OCI-LY7 (cell line): ENCODE data around the gene SMG6. TPM values are rescaled to one million over a fixed set of nuclear protein-coding genes. Genes with fewer than 3 reads are reported as not detected.

ENCODE experiments used
- BruUV-seq: library from RNA; stranded (reverse); fragments of 400-500 nt; replicated peaks from 2 replicates; lab custom pipeline; 2021; lab: Mats Ljungman, UMichigan
- CTCF ChIA-PET: fragments of 300-600 bp; sonication (Branson Sonifier 250); formaldehyde crosslinking; loops from one replicate; lab custom pipeline; 2022; ENCODE audit warnings: antibody characterized with exemption; ENCODE audit not compliant: unreplicated experiment; lab: Charles Lee
- POLR2A ChIA-PET: fragments of 300-600 bp; sonication (Branson Sonifier 250); formaldehyde crosslinking; loops from one replicate; lab custom pipeline; 2022; ENCODE audit warnings: antibody characterized with exemption; lab: Charles Lee
- DNase-seq: peaks from one replicate; pipeline ENCODE4 v3.0.0-alpha.2; 2015; ENCODE audit warnings: low spot score
- H2AFZ ChIP-seq: fragments of 200-600 bp; sonication (generic), shearing (Covaris generic); 2 replicates; pipeline ENCODE4 v1.6.1; 2014; ENCODE audit warnings: mild to moderate bottlenecking, antibody characterized with exemption, low read length, moderate library complexity
- H3K27ac ChIP-seq: fragments of 200-600 bp; sonication (generic); 2 replicates; pipeline ENCODE4 v1.5.1; 2014; ENCODE audit warnings: mixed run types, low read depth, mild to moderate bottlenecking, moderate library complexity, low read length, inconsistent platforms; ENCODE audit not compliant: poor library complexity, severe bottlenecking
- H3K36me3 ChIP-seq: fragments of 200-600 bp; sonication (generic); 2 replicates; pipeline ENCODE4 v1.6.1; 2014; ENCODE audit warnings: mild to moderate bottlenecking, antibody characterized with exemption, low read length, moderate library complexity, mixed read lengths; ENCODE audit not compliant: insufficient read depth
- H3K4me1 ChIP-seq: fragments of 200-600 bp; sonication (generic); 2 replicates; pipeline ENCODE4 v1.5.1; 2014; ENCODE audit warnings: mild to moderate bottlenecking, low read length; ENCODE audit not compliant: insufficient read depth, poor library complexity, severe bottlenecking
- H3K4me2 ChIP-seq: fragments of 200-600 bp; sonication (generic); 2 replicates; pipeline ENCODE4 v1.6.1; 2014; ENCODE audit warnings: mild to moderate bottlenecking, low read length
- H3K4me3 ChIP-seq: fragments of 200-600 bp; sonication (generic); 2 replicates; pipeline ENCODE4 v1.5.1; 2014; ENCODE audit warnings: mild to moderate bottlenecking, low read depth, low read length; ENCODE audit not compliant: poor library complexity, severe bottlenecking
- H3K79me2 ChIP-seq: fragments of 200-600 bp; sonication (generic); 2 replicates; pipeline ENCODE4 v1.6.1; 2016; ENCODE audit warnings: low read depth, mild to moderate bottlenecking, low read length, moderate library complexity, mixed read lengths; ENCODE audit not compliant: insufficient read depth
- H3K9me2 ChIP-seq: fragments of 200-600 bp; sonication (generic); 2 replicates; pipeline ENCODE4 v1.6.1; 2016; ENCODE audit warnings: mild to moderate bottlenecking, low read length, mixed read lengths; ENCODE audit not compliant: insufficient read depth
- H3K9me3 ChIP-seq: fragments of 200-600 bp; sonication (generic); 2 replicates; pipeline ENCODE4 v1.6.1; 2014; ENCODE audit warnings: mild to moderate bottlenecking, mixed run types, low read length, mixed read lengths
- H4K20me1 ChIP-seq: fragments of 200-600 bp; sonication (generic); 2 replicates; pipeline ENCODE4 v1.6.1; 2014; ENCODE audit warnings: mild to moderate bottlenecking, antibody characterized with exemption, low read length, moderate library complexity, mixed read lengths; ENCODE audit not compliant: insufficient read depth
- EZH2phosphoT487 ChIP-seq: fragments of 200-600 bp; sonication (generic); IDR thresholded peaks from 2 replicates; pipeline ENCODE4 v1.6.1; 2018; ENCODE audit warnings: low read depth, borderline replicate concordance, mild to moderate bottlenecking, mixed run types, antibody characterized with exemption, low read length, moderate library complexity, mixed read lengths
- intact Hi-C: fragments of 100-400 bp; cut with micrococcal nuclease; formaldehyde crosslinking; loops from one replicate; pipeline ENCODE4 v1.10.0; 2022; ENCODE audit not compliant: unreplicated experiment
- total RNA-seq, 2 experiments: library from RNA; depleted of rRNA in 1 of 2; stranded (reverse); fragments of >200 nt in 1 of 2; shearing (Covaris generic) in 1 of 2; gene quantifications; 2 replicates each; pipeline ENCODE4 v1.2.3, GENCODE V29; 2014 to 2022
- TF ChIP-seq, protein P1 (sequence below): fragments of 200-600 bp; sonication (generic); conservative IDR thresholded peaks from 2 replicates; pipeline ENCODE4 v1.5.1; 2014; ENCODE audit warnings: mild to moderate bottlenecking, antibody characterized with exemption, low read length, moderate library complexity, mixed read lengths

SMG6 gene
- total RNA-seq, 2 experiments from 2014 or later: 12.5 to 17.8 TPM

DNA sequence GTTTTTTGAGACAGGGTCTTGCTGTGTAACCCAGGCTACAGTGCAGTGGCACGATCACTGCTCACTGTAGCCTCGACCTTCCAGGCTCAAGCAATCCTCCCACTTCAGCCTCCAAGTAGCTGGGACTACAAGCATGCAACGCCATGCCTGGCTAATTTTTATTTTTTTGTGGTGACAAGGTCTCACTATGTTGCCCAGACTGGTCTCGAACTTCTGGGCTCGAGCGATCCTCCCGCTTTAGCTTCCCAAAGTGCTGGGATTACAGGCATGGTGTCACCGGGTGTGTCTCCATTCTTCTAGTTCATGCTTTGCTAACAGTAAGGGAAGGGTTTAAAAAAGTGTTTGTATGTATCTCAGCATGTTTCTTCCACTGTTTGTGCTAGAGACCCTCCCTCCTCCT is 146.9 kb downstream of the SMG6 start:
- intact Hi-C loops: no loop called here
- Histone ChIP-seq H3K4me1 (no peaks in the 10 kb centered on the region), H3K4me2 (no peak overlapping the region), H4K20me1 (no peaks in the 10 kb centered on the region), H3K9me3 (no peaks in the 10 kb centered on the region), H3K27ac (no peak overlapping the region), H3K79me2 (no peaks in the 10 kb centered on the region), H2AFZ (no peak overlapping the region), H3K9me2 (no peaks in the 10 kb centered on the region), H3K4me3 (no peak overlapping the region), H3K36me3 (no peaks in the 10 kb centered on the region; the same call in 1 of the 2 replicates)
- DNase-seq: no peak
- ChIA-PET CTCF (no interaction called here), POLR2A (no interaction called here)
- TF ChIP-seq, protein P1, sequence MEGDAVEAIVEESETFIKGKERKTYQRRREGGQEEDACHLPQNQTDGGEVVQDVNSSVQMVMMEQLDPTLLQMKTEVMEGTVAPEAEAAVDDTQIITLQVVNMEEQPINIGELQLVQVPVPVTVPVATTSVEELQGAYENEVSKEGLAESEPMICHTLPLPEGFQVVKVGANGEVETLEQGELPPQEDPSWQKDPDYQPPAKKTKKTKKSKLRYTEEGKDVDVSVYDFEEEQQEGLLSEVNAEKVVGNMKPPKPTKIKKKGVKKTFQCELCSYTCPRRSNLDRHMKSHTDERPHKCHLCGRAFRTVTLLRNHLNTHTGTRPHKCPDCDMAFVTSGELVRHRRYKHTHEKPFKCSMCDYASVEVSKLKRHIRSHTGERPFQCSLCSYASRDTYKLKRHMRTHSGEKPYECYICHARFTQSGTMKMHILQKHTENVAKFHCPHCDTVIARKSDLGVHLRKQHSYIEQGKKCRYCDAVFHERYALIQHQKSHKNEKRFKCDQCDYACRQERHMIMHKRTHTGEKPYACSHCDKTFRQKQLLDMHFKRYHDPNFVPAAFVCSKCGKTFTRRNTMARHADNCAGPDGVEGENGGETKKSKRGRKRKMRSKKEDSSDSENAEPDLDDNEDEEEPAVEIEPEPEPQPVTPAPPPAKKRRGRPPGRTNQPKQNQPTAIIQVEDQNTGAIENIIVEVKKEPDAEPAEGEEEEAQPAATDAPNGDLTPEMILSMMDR: no peak
- TF ChIP-seq EZH2phosphoT487: no peak
- BruUV-seq: no TSS peak

DNA sequence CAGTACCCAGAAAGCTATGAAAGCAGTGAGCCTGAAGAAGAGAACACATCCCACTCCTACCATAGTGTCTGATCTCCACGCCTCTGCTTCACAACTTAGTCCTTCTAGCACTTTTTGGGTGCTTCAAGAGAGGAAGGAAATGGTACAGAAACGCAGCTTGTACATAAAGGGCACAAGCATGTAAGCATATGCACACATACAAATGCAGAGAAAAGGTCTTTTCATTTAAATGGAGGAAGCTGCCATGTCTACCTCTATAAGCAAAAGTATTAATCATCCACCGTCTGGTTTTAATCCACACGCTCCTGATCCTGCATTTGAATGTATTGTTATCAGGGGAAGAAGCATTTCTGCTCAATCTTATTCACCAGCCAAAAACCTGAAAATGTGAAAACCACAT is 148.0 kb downstream of the SMG6 start:
- intact Hi-C loops: no loop called here

More for the DNA sequence above, 148.0 kb downstream of the SMG6 start:
- no peaks in the 10 kb centered on the region for H3K9me3 ChIP-seq
- H3K4me2 ChIP-seq: no peak overlapping the region
- POLR2A ChIA-PET: interaction anchor here (0.6 kb wide), 1 partner anchor 42 kb away, joined by 3 read pairs; no protein-coding TSS in a partner anchor
- H3K4me3 ChIP-seq: no peak overlapping the region
- no peaks in the 10 kb centered on the region for H3K4me1 ChIP-seq
- no peaks in the 10 kb centered on the region for H3K9me2 ChIP-seq
- CTCF ChIA-PET: no interaction called here
- H3K27ac ChIP-seq: no peak overlapping the region
- TF ChIP-seq, protein P1: no peak
- TF ChIP-seq EZH2phosphoT487: no peak
- H3K79me2 ChIP-seq: no peaks in the 10 kb centered on the region
- no peaks in the 10 kb centered on the region; the same call in 1 of the 2 replicates for H3K36me3 ChIP-seq
- no peak overlapping the region for H2AFZ ChIP-seq
- no peak for DNase-seq
- no TSS peak for BruUV-seq
- no peaks in the 10 kb centered on the region for H4K20me1 ChIP-seq
